GM12891 (cell line): ENCODE results near the gene SLC6A9.

Experiments used
- DNase-seq: peaks from one replicate; pipeline ENCODE4 v3.0.0; 2011; ENCODE audit warnings: low spot score; ENCODE audit not compliant: insufficient read length
- FAIRE-seq: peaks from 2 replicates; lab custom pipeline; 2011; peaks lifted over from hg19 to GRCh38; lab: Jason Lieb, UNC
- PAX5 ChIP-seq: IDR thresholded peaks from 2 replicates; pipeline ENCODE4 v1.6.1; 2011; ENCODE audit warnings: low read length, moderate library complexity, mild to moderate bottlenecking; ENCODE audit not compliant: insufficient read depth, severe bottlenecking
- POLR2A ChIP-seq: IDR thresholded peaks from 2 replicates; pipeline ENCODE4 v1.6.1; 2011; ENCODE audit warnings: low read depth, low read length, control low read depth
- POLR2AphosphoS5 ChIP-seq: IDR thresholded peaks from 2 replicates; pipeline ENCODE4 v1.6.1; 2011; ENCODE audit warnings: low read depth, low read length, control low read depth
- POU2F2 ChIP-seq: IDR thresholded peaks from 2 replicates; pipeline ENCODE4 v1.6.1; 2011; ENCODE audit warnings: low read depth, mild to moderate bottlenecking, control low read depth, low read length, moderate library complexity
- SPI1 ChIP-seq: IDR thresholded peaks from 2 replicates; pipeline ENCODE4 v1.6.1; 2011; ENCODE audit warnings: low read depth, low read length, control low read depth
- TAF1 ChIP-seq: IDR thresholded peaks from 2 replicates; pipeline ENCODE4 v1.6.1; 2011; ENCODE audit warnings: low read depth, low read length, control low read depth

Gene SLC6A9

DNA sequence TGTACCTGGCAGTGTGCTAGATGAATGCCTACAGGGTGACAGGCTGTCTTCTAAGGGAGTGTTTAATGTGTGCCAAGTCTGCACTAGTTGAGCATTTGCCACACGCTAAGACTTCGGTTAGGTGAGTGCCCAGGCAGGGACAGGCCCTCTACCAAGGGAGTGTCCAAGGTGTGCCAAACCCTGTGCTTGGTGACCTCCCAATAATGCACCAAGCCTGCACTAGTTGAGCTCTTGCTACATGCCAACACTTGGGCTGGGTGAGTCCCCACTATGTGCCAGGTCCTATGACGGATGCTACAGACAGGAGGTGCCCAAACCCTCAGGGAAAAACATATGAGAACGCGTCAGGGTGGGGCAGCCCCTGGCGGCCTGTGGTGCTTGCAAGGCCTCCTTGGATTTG lies 10.8 kb downstream of the SLC6A9 start:
- TF ChIP-seq POU2F2 (no peak), PAX5 (no peak), TAF1 (no peak), POLR2AphosphoS5 (no peak), POLR2A (no peak), SPI1 (no peak)
- DNase-seq (no peak), FAIRE-seq (no peak)

DNA sequence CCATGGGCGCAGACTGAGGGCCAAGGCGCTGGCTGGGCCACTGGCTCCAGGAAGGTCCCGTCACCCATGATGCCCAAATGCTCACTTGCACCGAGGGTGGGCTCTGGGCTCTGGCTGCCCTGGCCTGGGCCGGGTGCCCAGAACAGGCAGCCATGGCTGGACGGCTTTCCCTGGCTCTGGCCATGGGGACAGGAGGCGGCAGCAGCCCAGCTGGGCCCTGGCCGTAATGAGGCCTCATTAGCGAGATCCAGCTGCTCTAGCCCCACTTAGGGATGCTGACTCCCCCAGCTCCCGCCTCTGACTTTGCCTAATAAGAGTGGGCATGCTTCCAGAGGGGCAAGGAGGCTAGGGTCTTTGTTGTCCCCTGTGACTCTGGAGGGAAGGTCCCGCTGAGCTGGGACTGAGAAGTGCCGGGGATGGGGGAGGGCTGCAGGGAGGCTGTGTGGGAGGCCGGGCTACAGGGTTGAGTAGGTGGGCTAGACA lies 11.8 kb downstream of the SLC6A9 start:
- no peak for FAIRE-seq
- TF ChIP-seq POU2F2, result no peak
- no peak for DNase-seq

DNA sequence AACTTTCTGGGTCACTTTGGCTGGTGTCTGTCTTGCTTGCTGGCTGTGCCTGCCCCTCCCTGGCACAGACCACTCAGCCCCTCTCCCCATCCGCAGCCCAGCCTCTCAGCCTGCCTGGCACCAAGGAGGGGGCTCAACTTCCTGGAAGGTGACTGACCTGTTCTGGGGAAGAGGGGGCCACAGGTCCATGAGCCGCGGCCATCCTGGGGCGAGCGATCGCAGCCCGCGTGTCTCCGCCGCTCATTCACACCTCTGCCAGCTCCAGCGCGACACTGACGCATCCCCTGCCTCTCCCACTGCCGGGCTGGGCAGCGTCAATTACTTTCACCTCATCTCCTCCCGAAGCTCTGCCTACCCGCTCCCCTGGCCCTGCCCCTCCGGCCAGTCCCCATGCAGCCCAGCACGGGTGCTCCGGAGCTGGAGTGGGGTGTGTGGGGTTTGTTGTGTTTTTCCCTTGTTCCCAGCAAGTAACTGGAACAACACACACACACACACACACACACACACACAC lies 14.3 kb downstream of the SLC6A9 start:
- TF ChIP-seq POLR2A, result no peak
- no peak for TF ChIP-seq SPI1
- no peak for DNase-seq
- no peak for FAIRE-seq

DNA sequence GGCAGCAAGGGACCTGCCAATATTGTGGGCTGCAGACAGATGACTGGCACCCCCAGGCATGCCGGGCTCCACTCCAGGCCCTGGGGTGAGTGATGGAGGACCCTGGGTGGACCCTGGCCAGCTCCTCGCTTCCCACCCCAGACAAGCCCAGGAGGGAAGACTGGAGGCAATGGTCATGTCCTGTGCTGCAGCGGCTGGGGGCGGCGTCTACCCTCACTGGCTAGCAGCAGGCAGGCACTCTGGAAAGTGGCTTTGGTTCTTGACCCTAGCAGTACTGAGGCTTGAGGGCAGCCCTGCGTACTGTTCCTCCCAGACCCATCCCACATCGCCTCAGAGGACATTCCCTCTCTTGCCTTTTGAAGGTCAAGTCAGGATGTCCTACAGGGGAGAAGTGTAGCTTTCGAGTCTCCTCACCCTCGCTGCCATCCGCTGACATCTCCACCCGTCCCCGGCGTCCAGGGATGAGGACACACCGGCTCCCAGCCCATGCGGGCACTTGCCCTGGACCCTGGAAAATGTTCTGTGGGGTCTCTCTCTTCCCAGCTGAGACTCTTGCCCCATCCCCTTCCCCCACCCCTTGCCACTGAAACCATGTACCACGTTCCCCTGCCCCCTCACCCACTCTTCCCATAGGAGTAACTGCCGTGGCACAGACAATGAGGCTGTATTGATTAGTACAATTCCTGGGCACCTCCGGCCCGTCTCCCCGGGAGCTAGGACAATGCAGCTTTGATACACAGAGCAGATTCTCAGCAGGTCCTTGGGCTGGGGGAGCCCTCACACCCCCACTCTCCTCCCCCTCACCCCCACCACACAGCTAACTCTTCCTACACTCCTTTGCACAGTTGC lies 15.0 kb downstream of the SLC6A9 start:
- no peak for DNase-seq
- FAIRE-seq, result no peak
- TF ChIP-seq POU2F2, result no peak
- no peak for TF ChIP-seq SPI1
- no peak for TF ChIP-seq PAX5
- TF ChIP-seq TAF1, result no peak
- TF ChIP-seq POLR2A, result no peak
- TF ChIP-seq POLR2AphosphoS5, result no peak

- no peak for TF ChIP-seq SPI1
- TF ChIP-seq POLR2AphosphoS5, result no peak
- TF ChIP-seq PAX5, result no peak
- TF ChIP-seq POU2F2, result no peak
- no peak for TF ChIP-seq POLR2A
- no peak for TF ChIP-seq TAF1
- FAIRE-seq (no peak), DNase-seq (no peak)
Measured at GRCh38 chr1:44015206-44015605, 16.1 kb downstream of the SLC6A9 start.

- no peak for FAIRE-seq
- no peak for DNase-seq
- TF ChIP-seq POLR2A (no peak), POU2F2 (no peak), SPI1 (no peak)
Measured at GRCh38 chr1:44014365-44015104, 16.7 kb downstream of the SLC6A9 start.

DNA sequence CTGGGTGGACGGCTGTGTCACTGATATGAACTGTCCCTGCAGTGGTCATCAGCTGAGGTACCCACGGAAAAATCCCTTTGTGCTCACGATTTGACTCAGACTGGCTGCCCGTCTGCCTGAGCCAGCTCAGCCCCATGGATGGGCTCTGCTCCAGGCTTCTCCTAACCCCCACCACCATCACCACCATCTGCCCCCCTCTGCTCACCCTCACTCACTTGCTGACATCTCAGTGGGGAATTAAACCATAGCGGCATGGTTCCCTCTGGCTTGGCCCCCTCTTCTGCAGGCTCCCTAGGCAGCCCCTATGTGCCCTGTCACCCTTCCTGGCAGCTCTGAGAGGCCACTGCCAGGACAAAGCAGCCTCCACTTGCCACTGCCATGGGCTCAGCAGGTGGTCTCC lies 17.3 kb downstream of the SLC6A9 start:
- TF ChIP-seq SPI1 (no peak), POLR2A (no peak), POLR2AphosphoS5 (no peak), POU2F2 (no peak), PAX5 (no peak), TAF1 (no peak)
- DNase-seq, result no peak
- no peak for FAIRE-seq

GRCh38 chr1:44012941-44013609 lies 18.2 kb downstream of the SLC6A9 start:
- FAIRE-seq (no peak), DNase-seq (no peak)
- TF ChIP-seq POU2F2 (no peak), SPI1 (no peak), POLR2AphosphoS5 (no peak), TAF1 (no peak), POLR2A (no peak), PAX5 (no peak)

GRCh38 chr1:44012404-44012803 lies 18.9 kb downstream of the SLC6A9 start:
- DNase-seq, result no peak
- TF ChIP-seq POLR2A (no peak), POU2F2 (no peak), POLR2AphosphoS5 (no peak), PAX5 (no peak), SPI1 (no peak), TAF1 (no peak)
- no peak for FAIRE-seq
